IMR-90 (cell line): ENCODE data around the gene REV3L. TPM values are rescaled to one million over a fixed set of nuclear protein-coding genes. Genes with fewer than 3 reads are reported as not detected.

Experiments
- ATAC-seq: fragments of 200-7000 bp; cut with Tn5 transposase; 2 replicates; pipeline ENCODE4 v1.9.1; 2020; ENCODE audit warnings: low read depth, mild to moderate bottlenecking, moderate library complexity
- BruUV-seq: library from RNA; stranded (reverse); fragments of 400-500 nt; replicated peaks from 2 replicates; lab custom pipeline; 2021; lab: Mats Ljungman, UMichigan
- CTCF ChIA-PET: fragments of 300-600 bp; formaldehyde crosslinking; extraction: SDS; loops from one replicate; lab custom pipeline; 2021; ENCODE audit warnings: antibody characterized with exemption; lab: Yijun Ruan, JAX
- POLR2A ChIA-PET: fragments of 300-600 bp; sonication (Branson Sonifier 250); formaldehyde crosslinking; loops from one replicate; lab custom pipeline; 2022; ENCODE audit warnings: antibody characterized with exemption; ENCODE audit not compliant: unreplicated experiment; lab: Charles Lee
- DNase-seq: peaks from one replicate; pipeline ENCODE4 v3.0.0; 2013
- H2AFZ ChIP-seq: replicated peaks from 2 replicates; pipeline ENCODE3; 2013; ENCODE audit warnings: low read length, mild to moderate bottlenecking; ENCODE audit not compliant: poor library complexity
- H2AK5ac ChIP-seq: 2 replicates; pipeline ENCODE4 v1.6.1; 2013; ENCODE audit warnings: low read depth, low read length, inconsistent platforms
- H2AK9ac ChIP-seq: replicated peaks from 2 replicates; pipeline ENCODE3; 2013; ENCODE audit warnings: mild to moderate bottlenecking, low read depth, low read length, moderate library complexity; ENCODE audit not compliant: poor library complexity
- H2BK120ac ChIP-seq: 2 replicates; pipeline ENCODE4 v1.6.1; 2013; ENCODE audit warnings: low read depth, low read length, inconsistent platforms
- H2BK15ac ChIP-seq: 3 replicates; pipeline ENCODE4 v1.6.1; 2013; ENCODE audit warnings: low read depth, low read length, inconsistent platforms
- H2BK20ac ChIP-seq: 2 replicates; pipeline ENCODE4 v1.6.1; 2013; ENCODE audit warnings: low read depth, mild to moderate bottlenecking, inconsistent platforms, low read length, moderate library complexity
- H2BK5ac ChIP-seq: 2 replicates; pipeline ENCODE4 v1.6.1; 2013; ENCODE audit warnings: mild to moderate bottlenecking, low read depth, low read length, inconsistent platforms; ENCODE audit not compliant: poor library complexity, severe bottlenecking
- H3K14ac ChIP-seq: replicated peaks from 2 replicates; pipeline ENCODE4 v1.6.1; 2013; ENCODE audit warnings: low read depth, low read length, inconsistent platforms
- H3K18ac ChIP-seq: 2 replicates; pipeline ENCODE4 v1.6.1; 2013; ENCODE audit warnings: low read depth, low read length, control low read depth
- H3K23ac ChIP-seq: 2 replicates; pipeline ENCODE4 v1.6.1; 2013; ENCODE audit warnings: low read depth, low read length, inconsistent platforms
- H3K27ac ChIP-seq: 2 replicates; pipeline ENCODE4 v1.5.1; 2013; ENCODE audit warnings: mild to moderate bottlenecking, control low read depth, low read length; ENCODE audit not compliant: insufficient read depth
- H3K27me3 ChIP-seq: 2 replicates; pipeline ENCODE4 v1.6.1; 2013; ENCODE audit warnings: low read length; ENCODE audit not compliant: control insufficient read depth, insufficient read depth
- H3K36me3 ChIP-seq: 2 replicates; pipeline ENCODE4 v1.6.1; 2013; ENCODE audit warnings: low read length, mixed read lengths; ENCODE audit not compliant: control insufficient read depth, insufficient read depth
- H3K4ac ChIP-seq: 2 replicates; pipeline ENCODE4 v1.6.1; 2013; ENCODE audit warnings: low read depth, low read length, inconsistent platforms
- H3K4me1 ChIP-seq: 2 replicates; pipeline ENCODE4 v1.6.1; 2013; ENCODE audit warnings: low read length, mixed read lengths; ENCODE audit not compliant: control insufficient read depth, insufficient read depth
- H3K4me2 ChIP-seq: 2 replicates; pipeline ENCODE4 v1.6.1; 2013; ENCODE audit warnings: low read depth, mild to moderate bottlenecking, control low read depth, low read length, moderate library complexity
- H3K4me3 ChIP-seq: 2 replicates; pipeline ENCODE4 v1.5.1; 2013; ENCODE audit warnings: low read depth, mild to moderate bottlenecking, control low read depth, low read length, moderate library complexity; ENCODE audit not compliant: insufficient read depth
- H3K56ac ChIP-seq: 2 replicates; pipeline ENCODE4 v1.6.1; 2013; ENCODE audit warnings: low read length, inconsistent platforms; ENCODE audit not compliant: insufficient read depth; ENCODE audit errors: extremely low read depth
- H3K79me1 ChIP-seq, 2 experiments: 2 replicates each; pipeline ENCODE4 v1.6.1; 2013; ENCODE audit warnings: low read length in 2 of 2, inconsistent platforms in 1 of 2, low read depth in 1 of 2
- H3K9ac ChIP-seq: 2 replicates; pipeline ENCODE4 v1.6.1; 2013; ENCODE audit warnings: low read depth, low read length, control low read depth
- H3K9me1 ChIP-seq: 2 replicates; pipeline ENCODE4 v1.6.1; 2013; ENCODE audit warnings: low read length, inconsistent platforms; ENCODE audit not compliant: insufficient read depth
- H3K9me3 ChIP-seq: 2 replicates; pipeline ENCODE4 v1.6.1; 2013; ENCODE audit warnings: low read length; ENCODE audit not compliant: control insufficient read depth, insufficient read depth
- H4K20me1 ChIP-seq: 2 replicates; pipeline ENCODE4 v1.6.1; 2013; ENCODE audit warnings: low read length, inconsistent platforms; ENCODE audit not compliant: insufficient read depth
- H4K5ac ChIP-seq: 2 replicates; pipeline ENCODE4 v1.6.1; 2013; ENCODE audit warnings: mild to moderate bottlenecking, low read depth, low read length, control low read depth
- H4K8ac ChIP-seq, 2 experiments: 2 replicates each; pipeline ENCODE4 v1.6.1; 2013; ENCODE audit warnings: low read depth in 2 of 2, low read length in 2 of 2, control low read depth in 1 of 2, inconsistent platforms in 1 of 2
- H4K91ac ChIP-seq: 2 replicates; pipeline ENCODE4 v1.6.1; 2013; ENCODE audit warnings: low read depth, low read length, inconsistent platforms; ENCODE audit not compliant: insufficient read depth
- POLR2A ChIP-seq: IDR thresholded peaks from 2 replicates; pipeline ENCODE4 v1.6.1; 2012; ENCODE audit warnings: mild to moderate bottlenecking, low read depth, low read length
- WGBS, 2 experiments: methylation state at CpG; one replicate each; pipeline versions ENCODE4 v1.1.5 to v1.1.7; 2013; ENCODE audit warnings: missing lambda C conversion rate in 2 of 2; ENCODE audit not compliant: insufficient read length in 1 of 2; ENCODE audit errors: extremely low coverage in 2 of 2; 5-methylcytosine and 5-hydroxymethylcytosine counted together
- dilution Hi-C: fragments of 300-500 bp; cut with HindIII; formaldehyde crosslinking; loops from one replicate; pipeline ENCODE4 v1.14.3; 2018; ENCODE audit warnings: low sequenced_read_pairs; ENCODE audit not compliant: unreplicated experiment
- in situ Hi-C: fragments of 300-500 bp; cut with MboI; formaldehyde crosslinking; loops from 3 replicates; pipeline ENCODE4 v1.14.3; 2019; ENCODE audit warnings: low sequenced_read_pairs, inconsistent platforms, mixed read lengths
- intact Hi-C: fragments of 100-400 bp; cut with micrococcal nuclease; formaldehyde crosslinking; loops from 2 replicates; pipeline ENCODE4 v1.10.0; 2022
- polyA plus RNA-seq, 3 experiments: library from polyadenylated mRNA; depleted of rRNA; stranded (reverse); fragments of >200 nt; gene quantifications; 2 replicates each; pipeline ENCODE4 v1.2.3, GENCODE V29; 2012; ENCODE audit warnings: low replicate concordance in 1 of 3
- total RNA-seq: library from RNA; depleted of rRNA; stranded (reverse); fragments of >200 nt; gene quantifications from 2 replicates; pipeline ENCODE4 v1.2.3, GENCODE V29; 2012

REV3L gene
- total and polyA plus RNA-seq, 2 of the 4 experiments (the other 2 are of a cell fraction): 7.4 to 15.4 TPM

- Histone ChIP-seq H3K79me1 (peaks cover 0 to 8% of the 10 kb centered on the region in 2 experiments; a peak in 1 of 4 replicates), H4K91ac (no peak overlapping the region), H4K5ac (no peak overlapping the region), H3K4ac (no peak overlapping the region), H3K27me3 (no peaks in the 10 kb centered on the region), H3K9ac (no peak overlapping the region), H3K9me3 (no peaks in the 10 kb centered on the region), H3K9me1 (0 out of 2 replicates have a peak, but pooled peaks cover 3% of the 10 kb centered on the region), H2BK15ac (no peak overlapping the region), H2AK9ac (no peak overlapping the region), H2AK5ac (no peak overlapping the region), H3K36me3 (peaks cover 36% of the 10 kb centered on the region), H4K20me1 (no peaks in the 10 kb centered on the region), H3K18ac (no peak overlapping the region), H3K4me3 (no peak overlapping the region), H3K4me1 (no peaks in the 10 kb centered on the region), H2AFZ (no peak overlapping the region), H3K27ac (no peak overlapping the region), H3K4me2 (no peak overlapping the region), H2BK20ac (no peak overlapping the region), H2BK120ac (no peak overlapping the region), H3K56ac (no peak overlapping the region), H4K8ac (no peak overlapping the region; a peak in 1 of 4 replicates), H2BK5ac (no peak overlapping the region), H3K23ac (no peak overlapping the region), H3K14ac (no peak overlapping the region)
- intact Hi-C loops: no loop called here
- ATAC-seq (no peak), DNase-seq (no peak)
- no peak for TF ChIP-seq POLR2A
- 83% methylated on average over 2 of the region's 3 CpGs; no CpG with 5 or more reads in 1 of the 2 experiments for WGBS, 2 experiments
- ChIA-PET POLR2A (no interaction called here), CTCF (no interaction called here)
- dilution Hi-C loops: no loop called here
- BruUV-seq: no TSS peak
- in situ Hi-C loops: no loop called here
These were observed 135.4 kb downstream of the REV3L start for GRCh38 chr6:111347589-111347988.
